K562 (cell line): ENCODE results near the gene PGAP2. TPM values are rescaled to one million over a fixed set of nuclear protein-coding genes. Genes with fewer than 3 reads are reported as not detected.
A peak's percentile ranks its signal among the peaks of the same experiment; 100 is the strongest.

Experiments
- CLOCK ChIP-seq: fragments of 250-450 bp; sonication (Bioruptor Pico); IDR thresholded peaks from 2 replicates; pipeline ENCODE4 v1.4.0; 2020; ENCODE audit warnings: mild to moderate bottlenecking, moderate library complexity, borderline replicate concordance
- COPS2 ChIP-seq: fragments of 450-650 bp; conservative IDR thresholded peaks from 2 replicates; pipeline ENCODE4 v1.6.1; 2016; ENCODE audit warnings: mild to moderate bottlenecking, moderate library complexity
- DPF2 ChIP-seq: fragments of 450-650 bp; IDR thresholded peaks from 2 replicates; pipeline ENCODE4 v1.6.1; 2016
- ERF ChIP-seq: fragments of 450-650 bp; formaldehyde crosslinking; IDR thresholded peaks from 2 replicates; pipeline ENCODE4 v1.4.0; 2020; ENCODE audit warnings: mild to moderate bottlenecking, mixed read lengths
- HDAC6 ChIP-seq: IDR thresholded peaks from 2 replicates; pipeline ENCODE4 v1.6.1; 2012; ENCODE audit warnings: low read depth, mild to moderate bottlenecking, control low read depth, inconsistent platforms, low read length, moderate library complexity
- HNRNPH1 ChIP-seq: fragments of 200-400 bp; formaldehyde crosslinking; optimal IDR thresholded peaks from 2 replicates; pipeline ENCODE3; 2017; ENCODE audit warnings: low read depth, mild to moderate bottlenecking, low read length, moderate library complexity
- IFI16 ChIP-seq: fragments of 250-450 bp; sonication (Bioruptor Pico); IDR thresholded peaks from 2 replicates; pipeline ENCODE4 v2.1.2; 2022; ENCODE audit warnings: mild to moderate bottlenecking, inconsistent platforms
- MAFG ChIP-seq: fragments of 450-650 bp; conservative IDR thresholded peaks from 2 replicates; pipeline ENCODE4 v1.6.1; 2016; ENCODE audit warnings: missing genetic modification characterization, missing compliant biosample characterization
- MTA1 ChIP-seq: fragments of 450-650 bp; IDR thresholded peaks from 2 replicates; pipeline ENCODE4 v1.6.1; 2017; ENCODE audit warnings: borderline replicate concordance
- MYC ChIP-seq, 2 experiments: fragments of 250-450 bp in 1 of 2; sonication (Bioruptor Pico) in 1 of 2; IDR thresholded peaks; 2 replicates each; pipeline versions ENCODE4 v1.5.1 to v1.6.1; 2012 to 2021; ENCODE audit warnings: low read depth in 2 of 2, borderline replicate concordance in 1 of 2, improper control_type of control experiment in 1 of 2, low read length in 1 of 2, mild to moderate bottlenecking in 1 of 2, moderate library complexity in 1 of 2
- NFE2L1 ChIP-seq: fragments of 450-650 bp; IDR thresholded peaks from 2 replicates; pipeline ENCODE4 v1.6.1; 2016; ENCODE audit warnings: missing genetic modification characterization, low read depth, mild to moderate bottlenecking, missing compliant biosample characterization, moderate library complexity, borderline replicate concordance
- NFIC ChIP-seq: fragments of 450-650 bp; IDR thresholded peaks from 2 replicates; pipeline ENCODE4 v1.6.1; 2017; ENCODE audit warnings: mild to moderate bottlenecking, inconsistent platforms
- POLR2A ChIP-seq: fragments of 450-650 bp; conservative IDR thresholded peaks from 2 replicates; pipeline ENCODE4 v1.6.1; 2016
- RBBP5 ChIP-seq: fragments of 200-600 bp; sonication (generic); IDR thresholded peaks from 2 replicates; pipeline ENCODE4 v1.6.1; 2012; ENCODE audit warnings: borderline replicate concordance, mild to moderate bottlenecking, low read length, control low read depth, inconsistent platforms; ENCODE audit not compliant: insufficient read depth, poor library complexity, severe bottlenecking
- SAFB2 ChIP-seq: fragments of 200-400 bp; formaldehyde crosslinking; IDR thresholded peaks from 2 replicates; pipeline ENCODE4 v1.6.1; 2018; ENCODE audit warnings: borderline replicate concordance, low read length, low read depth, moderate library complexity; ENCODE audit not compliant: severe bottlenecking
- SMAD2 ChIP-seq: fragments of 150-350 bp; IDR thresholded peaks from 2 replicates; pipeline ENCODE4 v1.6.1; 2014; ENCODE audit warnings: low read depth, mild to moderate bottlenecking, low read length
- SMARCB1 ChIP-seq: IDR thresholded peaks from 2 replicates; pipeline ENCODE4 v1.6.1; 2011; ENCODE audit warnings: improper control_type of control experiment, low read depth; ENCODE audit not compliant: insufficient read length
- SP1 ChIP-seq: sonication (generic); formaldehyde crosslinking; IDR thresholded peaks from 2 replicates; pipeline ENCODE4 v1.8.1; 2022; ENCODE audit warnings: mild to moderate bottlenecking, missing genetic modification reagents
- USF2 ChIP-seq: sonication (generic); formaldehyde crosslinking; IDR thresholded peaks from 2 replicates; pipeline ENCODE4 v1.5.0; 2020; ENCODE audit warnings: missing genetic modification reagents
- ZFPM2 ChIP-seq: fragments of 250-450 bp; sonication (Bioruptor Pico); IDR thresholded peaks from 2 replicates; pipeline ENCODE4 v1.5.1; 2022; ENCODE audit warnings: mild to moderate bottlenecking
- ZMIZ1 ChIP-seq, 2 experiments: fragments of 150-350 bp in 1 of 2; IDR thresholded peaks; 2 replicates each; pipeline ENCODE4 v1.6.1; 2012 to 2016; ENCODE audit warnings: low read depth in 2 of 2, low read length in 2 of 2, mild to moderate bottlenecking in 1 of 2, moderate library complexity in 1 of 2
- ZNF668 ChIP-seq: fragments of 250-450 bp; sonication (Bioruptor Pico); IDR thresholded peaks from 2 replicates; pipeline ENCODE4 v1.8.0; 2022; ENCODE audit warnings: mild to moderate bottlenecking, inconsistent platforms
- polyA plus RNA-seq, 8 experiments: library from polyadenylated mRNA; depleted of rRNA in 4 of 8; stranded (reverse) in 5 of 8; unstranded in 3 of 8; fragments of >200 nt; fragmentation: Nextera tagmentation in 2 of 8; fragmentation: Illumina TruSeq in 1 of 8; extraction: Ambion mirVana in 2 of 8; extraction: Trizol in 1 of 8; gene quantifications; 2 replicates each; pipeline versions ENCODE4 v1.2.1 to v1.2.3, GENCODE V29; 2011 to 2014; ENCODE audit warnings: inconsistent platforms in 1 of 8, missing spikeins in 1 of 8
- total RNA-seq, 7 experiments: library from RNA; depleted of rRNA in 6 of 7; stranded (reverse); fragments of >200 nt in 6 of 7; fragmentation: Illumina TruSeq in 2 of 7; extraction: Trizol in 2 of 7; gene quantifications; 2 replicates each; pipeline versions ENCODE4 v1.2.1 to v1.2.3, GENCODE V29; 2011 to 2021; ENCODE audit warnings: low replicate concordance in 1 of 7

Gene PGAP2
- total and polyA plus RNA-seq, 9 of the 15 experiments (the other 6 are each of a cell fraction or from before 2014, with no cell fraction given): 17.9 to 47.2 (median 33.7) TPM

- TF ChIP-seq SMAD2 (no peak), USF2 (no peak), NFIC (peak; percentile 72), HDAC6 (no peak), COPS2 (no peak), SAFB2 (no peak), POLR2A (no peak), MYC (IDR thresholded peaks at IDR 0.05; ENCODE audit: low read depth, low read length) (peak; percentile 73), MYC (CRISPR knock-in tag; IDR thresholded peaks at IDR 0.05; ENCODE audit: borderline replicate concordance, low read depth) (no peak), DPF2 (peak; percentile 88), ZNF668 (CRISPR knock-in tag) (no peak), SP1 (peak; percentile 16; the same call in 1 of the 2 replicates), MTA1 (peak; percentile 47; the same call in 1 of the 2 replicates), ZFPM2 (CRISPR knock-in tag) (no peak), HNRNPH1 (no peak), ZMIZ1 (IDR thresholded peaks at IDR 0.05; ENCODE audit: low read depth in 2 of 2, low read length in 2 of 2) (peak in 1 of 2 experiments; percentile 86; a peak in 2 of 4 replicates), IFI16 (CRISPR knock-in tag) (no peak), CLOCK (CRISPR knock-in tag) (no peak), ERF (no peak; the same call in 1 of the 2 replicates), MAFG (no peak), NFE2L1 (tag) (no peak), RBBP5 (peak; percentile 38), SMARCB1 (no peak)
These were observed 26.5 kb downstream of the PGAP2 start (continued) for GRCh38 chr11:3834664-3835461.
